ENCODE data around the gene GALNT5.

GALNT5 gene

DNA sequence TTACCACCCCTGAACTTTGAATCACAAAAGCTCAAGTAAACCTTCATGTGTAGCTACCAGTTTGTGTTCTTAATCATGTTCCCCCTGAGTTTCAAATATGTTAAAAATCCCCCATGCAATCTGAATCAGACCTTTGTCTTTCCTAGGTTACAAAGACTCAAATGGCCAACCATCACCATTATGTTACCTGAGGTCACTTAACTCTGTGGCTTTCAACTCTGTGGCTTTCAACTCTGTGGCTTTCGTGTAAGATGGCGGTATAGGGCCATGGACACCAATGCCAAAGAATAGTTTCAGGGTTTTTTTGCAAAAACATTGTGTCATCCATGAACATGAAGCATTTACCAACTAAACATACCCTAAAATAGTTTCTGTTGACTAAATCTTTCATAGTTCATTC, 61.4 kb downstream of the GALNT5 start:
- H3K27ac ChIP-seq: no peak overlapping the region
- no peak for TF ChIP-seq ZFX (IDR thresholded peaks at IDR 0.05; ENCODE audit: borderline replicate concordance)
- TF ChIP-seq, protein P1, sequence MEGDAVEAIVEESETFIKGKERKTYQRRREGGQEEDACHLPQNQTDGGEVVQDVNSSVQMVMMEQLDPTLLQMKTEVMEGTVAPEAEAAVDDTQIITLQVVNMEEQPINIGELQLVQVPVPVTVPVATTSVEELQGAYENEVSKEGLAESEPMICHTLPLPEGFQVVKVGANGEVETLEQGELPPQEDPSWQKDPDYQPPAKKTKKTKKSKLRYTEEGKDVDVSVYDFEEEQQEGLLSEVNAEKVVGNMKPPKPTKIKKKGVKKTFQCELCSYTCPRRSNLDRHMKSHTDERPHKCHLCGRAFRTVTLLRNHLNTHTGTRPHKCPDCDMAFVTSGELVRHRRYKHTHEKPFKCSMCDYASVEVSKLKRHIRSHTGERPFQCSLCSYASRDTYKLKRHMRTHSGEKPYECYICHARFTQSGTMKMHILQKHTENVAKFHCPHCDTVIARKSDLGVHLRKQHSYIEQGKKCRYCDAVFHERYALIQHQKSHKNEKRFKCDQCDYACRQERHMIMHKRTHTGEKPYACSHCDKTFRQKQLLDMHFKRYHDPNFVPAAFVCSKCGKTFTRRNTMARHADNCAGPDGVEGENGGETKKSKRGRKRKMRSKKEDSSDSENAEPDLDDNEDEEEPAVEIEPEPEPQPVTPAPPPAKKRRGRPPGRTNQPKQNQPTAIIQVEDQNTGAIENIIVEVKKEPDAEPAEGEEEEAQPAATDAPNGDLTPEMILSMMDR (IDR thresholded peaks at IDR 0.05): no peak

DNA sequence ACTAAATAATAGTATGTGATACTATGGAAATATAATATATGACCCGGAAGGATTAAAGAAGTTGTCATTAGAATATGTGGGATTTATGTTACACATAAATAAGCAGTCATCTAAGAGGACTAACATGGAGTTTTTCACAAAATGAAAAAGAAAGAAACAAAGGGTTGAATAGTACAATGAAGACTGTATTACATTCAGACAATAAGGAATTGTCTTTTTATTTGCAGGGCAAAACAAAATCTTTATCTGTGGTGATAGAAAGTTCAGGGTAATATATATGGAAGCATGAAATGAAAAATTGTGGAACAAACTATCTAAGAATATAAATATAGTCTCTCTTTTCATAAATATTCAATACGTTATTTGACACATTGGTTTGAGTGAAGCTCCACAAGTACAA, 62.3 kb downstream of the GALNT5 start:
- TF ChIP-seq, protein P1 (IDR thresholded peaks at IDR 0.05): no peak
- TF ChIP-seq ZFX (IDR thresholded peaks at IDR 0.05; ENCODE audit: borderline replicate concordance): no peak
- H3K27ac ChIP-seq: no peak overlapping the region

DNA sequence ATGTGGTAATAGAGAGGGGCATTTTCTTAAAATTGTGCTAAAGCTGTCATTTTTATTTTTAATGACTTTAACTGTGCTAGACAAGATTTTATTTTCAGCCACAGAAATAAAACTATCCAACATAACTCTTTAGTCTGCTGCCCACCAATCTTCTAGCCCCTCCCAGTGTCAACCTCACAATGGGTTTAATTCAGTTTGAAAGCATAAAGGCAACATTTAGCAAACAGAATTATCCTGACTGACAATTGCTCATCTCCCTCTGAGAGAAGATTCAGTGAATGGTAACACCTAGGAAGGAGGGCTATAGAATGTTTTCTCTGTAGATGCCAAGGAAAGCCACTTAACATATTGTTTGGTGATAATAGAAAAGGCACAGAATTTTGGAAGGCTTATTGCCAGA, 62.9 kb downstream of the GALNT5 start:
- TF ChIP-seq, protein P1 (IDR thresholded peaks at IDR 0.05): no peak
- TF ChIP-seq ZFX (IDR thresholded peaks at IDR 0.05; ENCODE audit: borderline replicate concordance): no peak
- H3K27ac ChIP-seq: no peak overlapping the region

GRCh38 chr2:157321466-157321865, 64.0 kb downstream of the GALNT5 start:
- no peak for TF ChIP-seq ZFX (IDR thresholded peaks at IDR 0.05; ENCODE audit: borderline replicate concordance)
- TF ChIP-seq, protein P1 (IDR thresholded peaks at IDR 0.05): no peak
- no peak overlapping the region for H3K27ac ChIP-seq

DNA sequence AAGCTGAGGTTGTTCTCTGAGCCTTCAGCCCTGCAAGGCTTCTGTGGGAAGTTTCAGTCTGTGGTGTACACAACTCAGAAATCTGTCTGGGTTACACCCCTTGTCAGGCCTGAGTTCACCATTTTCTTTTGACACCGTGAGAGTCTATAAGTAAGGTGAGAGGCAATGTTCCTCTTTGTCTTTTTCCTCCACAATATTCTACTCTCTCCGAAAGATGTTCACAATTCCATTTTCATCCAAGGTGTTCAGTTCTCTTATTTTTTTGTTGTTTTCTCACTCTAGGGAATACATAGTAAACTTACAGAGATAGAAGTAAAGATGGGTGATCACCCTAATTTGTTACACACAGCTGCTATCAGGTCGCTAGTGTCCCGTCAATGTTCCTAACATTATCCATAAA, 64.9 kb downstream of the GALNT5 start:
- no peak for TF ChIP-seq ZFX (IDR thresholded peaks at IDR 0.05; ENCODE audit: borderline replicate concordance)
- TF ChIP-seq, protein P1 (IDR thresholded peaks at IDR 0.05): no peak
- H3K27ac ChIP-seq: no peak overlapping the region

DNA sequence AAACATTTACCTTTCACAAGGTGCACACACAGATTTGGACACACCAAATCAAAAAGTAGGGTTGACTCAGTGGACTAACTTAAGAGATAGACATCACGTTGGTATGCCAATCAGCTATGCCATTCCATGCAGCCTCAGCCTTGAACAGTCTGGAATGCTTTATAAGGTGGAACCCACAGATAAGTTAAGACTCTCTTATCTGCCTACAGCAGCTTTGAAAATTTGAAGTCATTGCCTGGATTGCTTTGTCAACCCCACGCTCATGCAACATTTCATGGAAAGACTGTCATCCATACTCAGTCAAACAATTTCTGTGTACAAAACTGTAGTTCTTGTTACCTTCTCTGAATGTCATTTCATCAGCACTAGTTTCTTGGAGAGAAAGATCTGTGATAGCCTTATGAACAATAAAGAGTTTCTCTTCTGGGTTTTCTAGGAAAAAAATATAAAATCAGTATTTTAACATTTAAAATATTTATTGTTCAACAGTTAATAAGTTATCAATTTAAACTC, 66.9 kb downstream of the GALNT5 start:
- no peak overlapping the region for H3K27ac ChIP-seq
- TF ChIP-seq, protein P1 (IDR thresholded peaks at IDR 0.05): no peak
- TF ChIP-seq ZFX (IDR thresholded peaks at IDR 0.05; ENCODE audit: borderline replicate concordance): no peak

- no peak within 1 kb of the TSS for H3K27ac ChIP-seq
- no peak for TF ChIP-seq ZFX (IDR thresholded peaks at IDR 0.05; ENCODE audit: borderline replicate concordance)
- TF ChIP-seq, protein P1 (IDR thresholded peaks at IDR 0.05): no peak
Measured at GRCh38 chr2:157325786-157326185, 68.3 kb downstream of the GALNT5 start, which contains the start of gene ERMN. Gene ERMN (minus strand): TSS chr2:157325824. CDS start chr2:157325642, 182 bp downstream.

Measured in 22Rv1 (cell line).